Measurements from ENCODE around the gene CREG2.
A peak's percentile ranks its signal among the peaks of the same experiment; 100 is the strongest.

CREG2 gene

DNA sequence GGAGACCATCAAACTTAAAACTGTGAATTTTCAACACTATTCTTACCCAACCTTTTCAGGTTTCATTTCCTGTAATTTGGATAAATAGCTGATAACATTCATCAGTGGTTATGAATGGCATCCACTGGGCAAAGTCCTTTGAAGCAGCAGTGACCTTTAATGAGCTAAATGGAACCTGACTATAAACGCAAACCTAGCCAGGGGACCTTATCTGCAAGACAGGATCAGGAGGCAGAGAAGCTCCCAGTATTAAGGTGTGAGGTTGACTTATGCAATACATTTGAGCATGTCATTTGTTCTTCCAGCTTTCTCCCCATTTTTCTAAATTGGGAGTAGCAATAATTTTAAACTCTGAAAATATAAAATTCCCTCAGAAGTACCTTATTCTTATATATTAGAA is 38.4 kb downstream of the CREG2 start:
- DNase-seq (ENCODE audit: extremely low read depth, low read depth): no peak

DNA sequence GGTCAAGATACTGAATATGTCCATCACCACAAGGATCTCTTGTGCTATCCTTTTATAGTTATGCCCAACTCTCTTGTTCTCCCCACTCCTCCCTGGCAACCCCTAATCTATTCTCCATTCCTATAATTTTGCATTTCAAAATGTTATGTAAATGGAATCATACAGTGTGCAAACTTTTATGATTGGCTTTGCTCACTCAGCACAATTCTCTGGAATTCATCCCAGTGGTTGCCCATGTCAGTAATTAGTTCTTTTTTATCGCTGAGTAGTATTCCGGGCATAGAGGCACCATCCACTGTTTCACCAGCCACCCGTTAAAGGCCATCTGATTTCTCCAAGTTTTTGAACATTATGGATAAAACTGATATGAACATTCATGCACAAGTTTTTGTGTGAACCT is 40.4 kb downstream of the CREG2 start:
- TF ChIP-seq, protein P1, sequence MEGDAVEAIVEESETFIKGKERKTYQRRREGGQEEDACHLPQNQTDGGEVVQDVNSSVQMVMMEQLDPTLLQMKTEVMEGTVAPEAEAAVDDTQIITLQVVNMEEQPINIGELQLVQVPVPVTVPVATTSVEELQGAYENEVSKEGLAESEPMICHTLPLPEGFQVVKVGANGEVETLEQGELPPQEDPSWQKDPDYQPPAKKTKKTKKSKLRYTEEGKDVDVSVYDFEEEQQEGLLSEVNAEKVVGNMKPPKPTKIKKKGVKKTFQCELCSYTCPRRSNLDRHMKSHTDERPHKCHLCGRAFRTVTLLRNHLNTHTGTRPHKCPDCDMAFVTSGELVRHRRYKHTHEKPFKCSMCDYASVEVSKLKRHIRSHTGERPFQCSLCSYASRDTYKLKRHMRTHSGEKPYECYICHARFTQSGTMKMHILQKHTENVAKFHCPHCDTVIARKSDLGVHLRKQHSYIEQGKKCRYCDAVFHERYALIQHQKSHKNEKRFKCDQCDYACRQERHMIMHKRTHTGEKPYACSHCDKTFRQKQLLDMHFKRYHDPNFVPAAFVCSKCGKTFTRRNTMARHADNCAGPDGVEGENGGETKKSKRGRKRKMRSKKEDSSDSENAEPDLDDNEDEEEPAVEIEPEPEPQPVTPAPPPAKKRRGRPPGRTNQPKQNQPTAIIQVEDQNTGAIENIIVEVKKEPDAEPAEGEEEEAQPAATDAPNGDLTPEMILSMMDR (IDR thresholded peaks at IDR 0.05; ENCODE audit: low read depth, low read length): no peak
- no peak for DNase-seq (ENCODE audit: extremely low read depth, low read depth)

More for the DNA sequence above, 38.4 kb downstream of the CREG2 start:
- TF ChIP-seq, protein P1 (IDR thresholded peaks at IDR 0.05; ENCODE audit: low read depth, low read length): no peak

DNA sequence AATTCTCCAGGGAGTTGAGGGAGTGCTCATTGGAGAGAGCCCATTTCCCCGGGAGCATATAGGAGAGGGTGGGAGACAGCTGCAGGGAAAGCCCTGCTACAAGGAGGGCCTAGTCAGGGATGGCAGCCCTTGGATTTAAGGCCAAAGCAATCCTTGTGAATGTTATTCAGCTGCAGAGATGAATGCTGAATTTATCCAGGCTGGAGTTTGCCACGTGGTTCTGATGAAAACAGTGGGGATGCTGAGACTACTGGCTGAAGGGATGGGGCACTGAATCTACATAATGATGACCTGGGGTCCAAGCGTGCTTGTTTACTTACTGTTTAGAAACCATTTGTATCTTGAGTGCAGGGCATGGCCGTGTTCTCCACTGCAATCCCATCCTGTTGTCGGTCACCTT is 43.2 kb downstream of the CREG2 start:
- DNase-seq (ENCODE audit: extremely low read depth, low read depth): no peak

DNA sequence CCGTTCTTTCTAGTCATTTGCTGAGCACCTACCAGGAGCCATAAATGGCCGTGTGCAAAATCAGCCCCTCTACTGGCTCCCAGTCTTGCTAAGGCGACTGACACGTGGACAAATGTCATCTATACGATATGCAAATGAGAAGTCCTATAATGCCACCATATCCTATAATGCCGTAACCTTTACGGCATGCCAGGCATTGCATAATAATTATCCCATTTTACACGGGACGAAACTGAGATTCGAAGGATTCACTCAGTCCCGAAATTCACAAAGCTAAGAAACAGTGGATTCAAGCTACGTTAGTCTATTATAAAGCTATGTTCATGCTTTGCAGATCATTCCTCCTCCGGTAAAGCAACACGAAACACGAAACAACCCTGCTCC is 44.7 kb downstream of the CREG2 start:
- TF ChIP-seq, protein P1 (IDR thresholded peaks at IDR 0.05; ENCODE audit: low read depth, low read length): no peak

More for the DNA sequence above, 43.2 kb downstream of the CREG2 start:
- TF ChIP-seq, protein P1 (IDR thresholded peaks at IDR 0.05; ENCODE audit: low read depth, low read length): no peak

DNA sequence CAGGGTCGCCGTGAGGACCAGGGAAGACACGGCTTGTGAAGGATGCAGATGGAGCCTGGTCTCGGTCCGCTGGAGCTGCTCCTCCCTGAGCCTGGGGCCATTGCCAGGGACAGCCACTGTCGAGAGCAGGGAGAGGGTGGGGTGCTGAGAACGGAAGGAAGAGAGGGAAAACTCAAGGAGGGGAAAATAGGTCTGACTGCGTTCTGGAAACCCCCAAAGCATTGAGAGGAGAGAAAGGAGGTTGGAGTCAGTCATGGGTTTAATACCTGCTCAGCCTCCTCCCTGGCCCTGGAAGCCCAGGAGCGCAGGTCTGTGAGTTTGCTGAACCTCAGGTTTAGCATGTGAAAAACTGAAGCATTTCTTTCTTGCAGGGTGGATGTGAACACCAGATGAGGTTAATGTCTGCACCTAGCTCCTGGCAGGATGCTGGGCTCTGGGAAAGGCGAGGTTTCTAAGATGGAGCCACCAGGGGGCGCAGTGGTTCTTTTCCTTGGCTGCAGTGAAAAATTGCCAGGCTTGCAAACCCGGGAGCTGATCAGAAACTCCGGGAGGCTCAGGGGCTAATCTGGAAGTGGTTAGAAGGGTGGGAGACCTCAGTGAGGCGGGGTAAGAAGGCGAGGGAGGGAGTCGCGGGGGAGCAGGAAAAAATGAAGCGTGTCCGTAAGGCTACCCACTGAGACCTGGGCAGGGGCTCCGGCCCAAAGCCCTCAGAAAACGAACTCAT is 45.2 kb downstream of the CREG2 start:
- TF ChIP-seq, protein P1 (IDR thresholded peaks at IDR 0.05; ENCODE audit: low read depth, low read length): peak; percentile 89
- peak; percentile 42 for DNase-seq (ENCODE audit: extremely low read depth, low read depth)

More for the DNA sequence above, 44.7 kb downstream of the CREG2 start:
- no peak for DNase-seq (ENCODE audit: extremely low read depth, low read depth)

DNA sequence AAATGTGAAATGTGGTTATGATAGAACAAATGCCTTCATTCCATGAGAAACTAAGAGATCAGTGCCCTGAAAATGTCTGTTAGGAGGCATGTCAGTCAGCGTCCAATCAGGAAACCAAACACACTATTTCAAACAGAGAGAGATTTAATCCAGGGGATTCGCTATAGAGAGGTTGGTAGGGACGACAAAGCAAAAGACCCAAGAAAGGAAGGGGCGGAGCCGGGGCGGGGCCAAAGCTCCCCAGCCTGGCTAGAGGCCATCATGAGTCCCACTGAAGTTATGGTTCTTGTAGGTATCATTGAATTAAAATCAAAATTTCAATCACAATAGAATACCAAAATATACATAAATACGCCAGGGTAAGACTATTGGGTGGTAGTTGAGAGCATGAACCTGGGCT is 45.9 kb downstream of the CREG2 start:
- no peak for DNase-seq (ENCODE audit: extremely low read depth, low read depth)
- TF ChIP-seq, protein P1 (IDR thresholded peaks at IDR 0.05; ENCODE audit: low read depth, low read length): no peak

DNA sequence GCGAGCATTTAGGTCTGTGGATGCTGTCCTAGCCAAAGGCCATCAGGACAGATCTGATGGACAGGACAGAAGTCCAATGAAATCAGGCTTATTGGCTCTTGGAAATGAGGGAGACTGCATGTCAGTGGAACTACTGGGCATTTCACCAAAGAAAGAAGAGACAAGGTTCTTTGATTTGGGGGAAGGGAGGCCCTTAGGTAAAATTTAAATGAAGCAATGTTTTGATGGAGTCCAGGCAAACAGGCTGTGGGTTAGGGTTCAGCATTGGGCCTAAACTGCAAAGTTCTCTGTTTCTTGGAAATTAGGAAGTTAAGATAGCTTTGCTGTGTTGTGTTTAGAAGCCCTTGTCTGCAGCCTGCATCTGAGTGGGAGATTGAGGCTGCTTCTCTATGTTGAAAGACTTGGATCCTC is 47.2 kb downstream of the CREG2 start:
- DNase-seq (ENCODE audit: extremely low read depth, low read depth): no peak
- TF ChIP-seq, protein P1 (IDR thresholded peaks at IDR 0.05; ENCODE audit: low read depth, low read length): no peak

Data from AG09319 (cell line).